NCI-H187 treated with DMSO at 0.1 percent for 48 hours (cell line): ENCODE results near the gene TBC1D9B.
A peak's percentile ranks its signal among the peaks of the same experiment; 100 is the strongest.
"Not testable (repeated sequence)": the region's sequence is repeated elsewhere in the genome, so short reads cannot be mapped to it uniquely, and the experiment has no call there.

Source experiments
- DNase-seq: peaks from one replicate; lab custom pipeline; 2025; lab: John Stamatoyannopoulos, UW

The TBC1D9B gene

DNA sequence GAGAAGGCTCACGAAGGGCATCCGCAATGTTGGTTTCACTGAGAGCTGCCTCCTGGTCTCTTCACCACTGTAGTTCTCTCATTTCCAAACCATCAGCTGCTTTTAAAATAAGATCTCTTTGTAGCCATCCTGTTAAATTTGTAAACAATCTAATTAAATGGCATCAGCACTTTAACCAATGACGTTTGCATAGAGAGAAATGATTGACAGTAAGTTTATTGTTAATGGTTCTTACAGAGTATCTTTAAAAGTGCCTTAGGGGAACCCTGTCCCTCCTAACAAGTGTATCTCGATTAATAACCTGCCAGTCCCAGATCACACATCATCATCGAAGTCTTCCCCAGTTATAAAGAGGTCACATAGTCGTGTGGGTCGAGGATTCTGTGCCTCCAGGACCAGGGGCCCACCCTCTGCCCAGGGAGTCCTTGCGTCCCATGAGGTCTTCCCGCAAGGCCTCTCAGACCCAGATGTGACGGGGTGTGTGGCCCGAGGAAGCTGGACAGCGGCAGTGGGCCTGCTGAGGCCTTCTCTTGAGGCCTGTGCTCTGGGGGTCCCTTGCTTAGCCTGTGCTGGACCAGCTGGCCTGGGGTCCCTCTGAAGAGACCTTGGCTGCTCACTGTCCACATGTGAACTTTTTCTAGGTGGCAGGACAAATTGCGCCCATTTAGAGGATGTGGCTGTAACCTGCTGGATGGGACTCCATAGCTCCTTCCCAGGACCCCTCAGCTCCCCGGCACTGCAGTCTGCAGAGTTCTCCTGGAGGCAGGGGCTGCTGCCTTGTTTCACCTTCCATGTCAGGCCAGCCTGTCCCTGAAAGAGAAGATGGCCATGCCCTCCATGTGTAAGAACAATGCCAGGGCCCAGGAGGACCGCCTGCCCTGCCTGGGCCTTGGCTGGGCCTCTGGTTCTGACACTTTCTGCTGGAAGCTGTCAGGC is 70.4 kb downstream of the TBC1D9B start:
- DNase-seq = no peak

DNA sequence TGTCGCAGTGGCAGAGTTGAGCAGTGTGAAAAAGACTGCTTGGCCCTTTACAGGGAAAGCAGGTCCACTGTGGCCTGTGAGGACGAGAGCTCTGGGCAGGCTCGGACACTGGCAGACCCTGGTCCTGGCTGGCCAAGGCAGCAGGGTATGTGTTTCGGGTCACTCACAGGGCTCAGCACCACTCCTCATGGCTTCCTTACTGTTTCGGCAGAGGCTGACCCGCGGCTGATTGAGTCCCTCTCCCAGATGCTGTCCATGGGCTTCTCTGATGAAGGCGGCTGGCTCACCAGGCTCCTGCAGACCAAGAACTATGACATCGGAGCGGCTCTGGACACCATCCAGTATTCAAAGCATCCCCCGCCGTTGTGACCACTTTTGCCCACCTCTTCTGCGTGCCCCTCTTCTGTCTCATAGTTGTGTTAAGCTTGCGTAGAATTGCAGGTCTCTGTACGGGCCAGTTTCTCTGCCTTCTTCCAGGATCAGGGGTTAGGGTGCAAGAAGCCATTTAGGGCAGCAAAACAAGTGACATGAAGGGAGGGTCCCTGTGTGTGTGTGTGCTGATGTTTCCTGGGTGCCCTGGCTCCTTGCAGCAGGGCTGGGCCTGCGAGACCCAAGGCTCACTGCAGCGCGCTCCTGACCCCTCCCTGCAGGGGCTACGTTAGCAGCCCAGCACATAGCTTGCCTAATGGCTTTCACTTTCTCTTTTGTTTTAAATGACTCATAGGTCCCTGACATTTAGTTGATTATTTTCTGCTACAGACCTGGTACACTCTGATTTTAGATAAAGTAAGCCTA is 71.3 kb downstream of the TBC1D9B start:
- no peak for DNase-seq

DNA sequence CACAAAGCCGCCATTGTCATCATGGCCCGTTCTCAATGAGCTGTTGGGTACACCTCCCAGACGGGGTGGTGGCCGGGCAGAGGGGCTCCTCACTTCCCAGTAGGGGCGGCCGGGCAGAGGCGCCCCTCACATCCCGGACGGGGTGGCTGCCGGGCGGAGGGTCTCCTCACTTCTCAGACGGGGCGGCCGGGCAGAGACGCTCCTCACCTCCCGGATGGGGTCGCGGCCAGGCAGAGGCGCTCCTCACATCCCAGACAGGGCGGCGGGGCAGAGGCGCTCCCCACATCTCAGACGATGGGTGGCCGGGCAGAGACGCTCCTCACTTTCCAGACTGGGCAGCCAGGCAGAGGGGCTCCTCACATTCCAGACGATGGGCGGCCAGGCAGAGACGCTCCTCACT is 72.8 kb downstream of the TBC1D9B start:
- DNase-seq = not testable (repeated sequence)

- peak; percentile 27 for DNase-seq
Observed at GRCh38 chr5:179834120-179834519, 73.6 kb downstream of the TBC1D9B start.

- DNase-seq = no peak
Observed at GRCh38 chr5:179833709-179834070, 74.0 kb downstream of the TBC1D9B start.

DNA sequence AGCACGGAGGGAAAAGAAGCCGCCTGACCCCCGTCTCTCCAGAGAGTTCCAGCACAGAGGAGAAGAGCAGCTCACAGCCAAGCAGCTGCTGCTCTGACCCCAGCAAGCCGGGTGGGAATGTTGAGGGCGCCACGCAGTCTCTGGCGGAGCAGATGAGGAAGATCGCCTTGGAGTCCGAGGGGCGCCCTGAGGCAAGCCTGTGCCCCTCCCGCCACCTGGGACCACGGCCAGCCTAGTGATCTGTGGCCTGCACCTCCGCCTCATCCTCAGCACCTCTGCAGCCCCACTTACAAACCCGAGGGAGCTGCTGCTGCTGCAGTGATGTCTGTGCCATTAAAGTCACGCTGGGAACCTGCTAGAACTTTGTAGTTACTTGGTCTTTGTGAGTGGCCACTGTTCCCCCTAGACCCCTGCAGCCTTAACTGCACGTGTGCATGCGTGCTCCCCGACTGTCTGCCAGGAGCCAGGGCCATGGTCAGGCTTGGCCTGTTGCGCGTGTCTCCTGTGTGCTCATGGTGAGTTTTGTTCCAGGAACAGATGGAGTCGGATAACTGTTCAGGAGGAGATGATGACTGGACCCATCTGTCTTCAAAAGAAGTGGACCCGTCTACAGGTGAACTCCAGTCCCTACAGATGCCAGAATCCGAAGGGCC is 74.5 kb downstream of the TBC1D9B start:
- no peak for DNase-seq

DNA sequence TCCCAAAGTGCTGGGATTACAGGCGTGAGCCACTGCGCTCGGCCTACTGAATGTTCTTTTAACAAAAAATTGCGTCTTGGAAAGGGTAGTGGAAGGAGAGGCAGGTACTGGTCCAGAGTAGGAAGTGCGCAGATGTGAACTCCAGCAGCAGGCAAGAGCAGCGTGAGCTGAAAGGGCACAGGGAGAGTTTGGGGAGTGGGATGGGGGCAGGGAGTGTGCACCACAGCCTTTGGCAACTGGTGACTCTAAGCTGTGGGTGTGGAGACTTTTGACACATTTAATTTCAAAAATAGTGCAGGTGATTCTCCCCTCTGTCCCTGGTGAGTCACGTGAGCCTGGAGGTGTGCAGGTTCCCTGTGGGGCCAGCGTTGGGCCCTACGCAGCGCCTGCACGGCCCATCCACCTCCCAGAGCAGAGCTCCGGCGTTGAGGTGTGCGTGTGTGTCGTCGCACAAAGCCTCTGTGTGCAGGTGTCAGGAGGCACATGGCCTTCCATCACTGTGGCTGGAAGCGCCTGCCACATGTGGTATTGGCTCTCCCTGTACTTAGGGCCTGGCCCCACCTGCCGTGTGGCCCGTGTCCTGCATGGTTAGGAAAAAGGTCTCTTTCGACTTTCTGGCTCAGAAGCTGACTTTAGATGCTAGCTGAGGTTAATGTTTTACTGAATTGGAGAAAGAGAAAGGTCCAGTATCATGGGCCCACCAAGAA is 75.5 kb downstream of the TBC1D9B start:
- no peak for DNase-seq

- no peak for DNase-seq
Observed at GRCh38 chr5:179830818-179831468, 76.8 kb downstream of the TBC1D9B start.

GRCh38 chr5:179829732-179830435 is 77.8 kb downstream of the TBC1D9B start:
- DNase-seq = no peak

DNA sequence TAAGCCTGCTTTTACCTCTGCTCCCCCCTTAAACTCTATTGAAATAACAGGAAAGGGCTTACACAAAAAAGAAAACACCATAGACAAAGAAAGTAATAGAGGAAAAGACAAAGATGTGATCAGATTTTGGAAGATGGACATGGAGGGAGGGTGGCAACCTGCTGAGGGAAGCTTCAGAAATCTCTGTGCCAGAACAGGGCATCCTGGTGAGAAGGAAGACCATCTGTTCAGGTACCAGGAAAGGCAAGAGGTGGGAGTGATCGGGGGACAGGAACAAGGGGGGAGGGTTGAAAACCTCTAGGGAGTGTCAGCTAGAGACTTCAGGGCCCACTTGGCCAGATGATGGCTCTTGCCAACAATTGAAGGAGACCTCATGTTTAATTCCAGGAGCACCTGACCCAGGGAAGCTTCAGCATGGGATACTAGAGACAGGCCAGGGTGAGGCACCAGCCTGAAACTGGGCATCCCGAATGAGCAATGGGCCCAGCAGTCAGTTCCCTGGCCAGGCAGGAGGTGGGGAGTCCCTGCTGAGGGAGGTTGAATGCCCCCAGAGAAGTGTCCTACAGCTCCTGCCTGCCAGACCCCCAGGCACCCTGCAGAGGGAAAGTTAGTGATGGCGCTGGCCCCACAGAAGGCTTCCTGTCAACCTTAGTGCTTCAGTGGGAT is 78.8 kb downstream of the TBC1D9B start:
- DNase-seq = no peak

DNA sequence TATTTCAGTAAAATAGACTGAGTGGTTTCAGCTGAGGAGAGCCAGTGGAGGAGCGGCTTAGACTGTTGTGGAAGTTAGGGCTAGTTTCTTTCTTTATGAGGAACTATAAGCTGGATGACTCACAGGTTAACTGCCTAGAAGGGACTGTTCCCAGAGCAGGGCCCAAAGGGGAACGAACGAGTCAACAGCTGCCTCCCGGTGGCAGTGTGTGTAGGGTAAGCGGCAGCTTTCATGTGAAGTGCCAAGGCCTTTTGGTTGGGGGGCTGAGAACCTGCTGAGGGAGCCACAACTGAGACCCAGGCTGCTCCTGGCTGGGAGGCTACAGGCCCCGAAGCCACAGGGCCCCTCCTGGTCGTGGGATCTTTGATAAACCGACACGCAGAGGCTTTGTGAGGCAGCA is 80.0 kb downstream of the TBC1D9B start:
- DNase-seq = no peak

- DNase-seq = no peak
Observed at GRCh38 chr5:179825655-179826182, 82.0 kb downstream of the TBC1D9B start.

- DNase-seq = no peak
Observed at GRCh38 chr5:179824745-179825112, 83.0 kb downstream of the TBC1D9B start.

DNA sequence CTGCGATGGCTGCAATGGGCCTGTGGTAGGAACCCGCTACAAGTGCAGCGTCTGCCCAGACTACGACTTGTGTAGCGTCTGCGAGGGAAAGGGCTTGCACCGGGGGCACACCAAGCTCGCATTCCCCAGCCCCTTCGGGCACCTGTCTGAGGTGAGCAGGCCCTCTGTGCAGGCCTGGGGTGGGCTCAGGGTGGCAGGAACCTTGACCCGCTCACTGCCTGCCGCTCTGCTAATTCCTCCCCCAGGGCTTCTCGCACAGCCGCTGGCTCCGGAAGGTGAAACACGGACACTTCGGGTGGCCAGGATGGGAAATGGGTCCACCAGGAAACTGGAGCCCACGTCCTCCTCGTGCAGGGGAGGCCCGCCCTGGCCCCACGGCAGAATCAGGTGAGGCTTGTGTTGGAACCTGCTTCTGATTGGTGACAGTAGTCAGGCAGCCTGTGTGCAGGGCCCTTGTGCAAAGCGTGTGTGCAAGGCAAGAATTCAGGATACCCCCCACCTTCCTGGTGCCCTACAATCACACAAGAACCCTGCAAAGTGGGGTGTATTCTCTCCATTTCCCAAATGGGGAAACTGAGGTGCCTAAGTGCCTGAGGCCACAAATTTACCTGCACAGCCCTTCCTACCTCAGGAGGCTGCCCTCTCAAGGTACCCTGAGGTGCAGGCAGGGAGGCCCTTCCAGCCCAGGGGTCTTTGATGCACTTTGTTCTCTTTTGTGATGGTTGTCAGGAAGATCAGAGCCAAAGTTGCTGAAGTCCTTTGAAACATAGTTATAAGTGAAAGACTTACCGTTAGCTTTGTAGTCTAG is 83.6 kb downstream of the TBC1D9B start:
- DNase-seq = no peak

DNA sequence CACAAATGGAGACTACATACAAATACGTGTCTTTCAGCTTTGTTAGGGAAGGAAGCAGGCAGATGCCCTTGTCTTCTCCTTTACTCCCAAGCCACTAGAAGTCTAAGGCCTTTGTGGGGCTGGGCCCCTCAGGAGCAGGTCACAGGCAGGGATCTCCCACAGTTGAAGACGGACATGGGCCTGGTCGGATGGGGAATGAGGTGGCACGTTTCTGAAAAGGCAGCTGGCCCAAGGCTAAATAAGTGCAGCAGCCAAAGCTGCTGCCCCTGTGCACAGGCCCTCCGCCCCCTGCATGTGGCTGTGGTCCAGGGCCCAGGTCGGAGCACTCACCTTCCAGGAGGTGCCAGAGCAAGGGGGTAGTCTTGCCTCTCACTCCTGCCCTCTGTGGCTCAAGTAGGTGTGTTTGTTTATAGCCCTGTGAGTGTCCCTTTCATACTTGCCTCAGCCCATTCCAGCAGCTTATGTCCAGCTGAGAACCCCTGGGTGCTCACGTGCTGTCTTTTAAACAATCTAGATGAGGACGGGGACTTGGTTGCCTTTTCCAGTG is 85.2 kb downstream of the TBC1D9B start:
- DNase-seq = no peak

- no peak for DNase-seq
Observed at GRCh38 chr5:179822059-179822432, 85.7 kb downstream of the TBC1D9B start.

DNA sequence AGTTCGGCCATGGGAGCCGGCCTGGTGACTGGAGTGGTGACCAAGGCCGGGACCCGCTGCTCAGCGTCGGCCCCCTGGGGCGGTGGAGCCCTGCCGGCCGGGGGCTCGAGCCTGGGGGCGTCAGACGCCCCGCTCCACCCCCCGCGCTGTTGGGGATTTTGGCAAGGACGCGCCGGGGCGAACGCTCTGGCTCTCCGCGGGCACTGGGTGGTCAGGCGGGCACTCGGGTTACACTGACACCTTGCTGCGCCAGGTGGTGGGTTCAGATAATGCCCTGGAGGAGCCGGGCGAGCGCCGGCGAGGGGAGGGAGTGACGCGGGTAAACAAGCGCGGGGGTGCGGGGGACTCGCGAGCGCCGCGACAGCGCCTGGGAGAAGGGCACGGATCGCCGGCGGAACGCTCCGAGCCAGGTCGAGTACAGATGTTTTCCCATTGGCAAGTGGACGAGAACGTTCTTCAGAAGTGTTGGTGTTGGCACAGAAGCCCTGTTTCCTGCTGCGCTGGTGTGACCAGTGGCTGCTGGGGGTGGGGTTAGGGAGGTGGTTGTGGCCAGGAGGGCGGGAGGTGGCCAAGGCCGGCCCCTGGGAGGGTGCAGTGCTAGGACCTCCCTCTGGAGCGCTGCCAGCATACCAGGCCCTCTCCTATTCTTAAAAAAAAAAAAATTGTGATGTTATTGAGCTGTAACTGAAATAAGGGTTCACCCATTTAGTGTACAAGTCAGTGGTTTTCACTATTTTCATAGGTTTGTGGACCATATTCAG is 86.2 kb downstream of the TBC1D9B start:
- DNase-seq = peak; percentile 58
